H9 (cell line): ENCODE measurements around the gene AMD1. TPM values are rescaled to one million over a fixed set of nuclear protein-coding genes. Genes with fewer than 3 reads are reported as not detected.

Experiments
- DNase-seq: peaks from one replicate; pipeline ENCODE4 v3.0.0-alpha.2; 2017
- H2AFZ ChIP-seq: one replicate; pipeline ENCODE4 v1.6.1; 2013; ENCODE audit warnings: mild to moderate bottlenecking, low read length, control low read depth, moderate library complexity
- H2AK5ac ChIP-seq: 2 replicates; pipeline ENCODE4 v1.6.1; 2013; ENCODE audit warnings: low read length, control low read depth, mixed read lengths; ENCODE audit not compliant: insufficient read length
- H2BK120ac ChIP-seq: one replicate; pipeline ENCODE4 v1.6.1; 2013; ENCODE audit warnings: low read depth, mild to moderate bottlenecking, low read length, control low read depth, inconsistent platforms; ENCODE audit not compliant: poor library complexity, severe bottlenecking
- H2BK12ac ChIP-seq: 2 replicates; pipeline ENCODE4 v1.6.1; 2013; ENCODE audit warnings: low read length, control low read depth, mixed read lengths, low read depth; ENCODE audit not compliant: insufficient read length
- H2BK15ac ChIP-seq: 2 replicates; pipeline ENCODE4 v1.6.1; 2013; ENCODE audit warnings: low read depth, low read length, control low read depth
- H2BK20ac ChIP-seq: one replicate; pipeline ENCODE4 v1.6.1; 2013; ENCODE audit warnings: low read depth, mild to moderate bottlenecking, low read length, control low read depth, inconsistent platforms; ENCODE audit not compliant: poor library complexity, severe bottlenecking
- H2BK5ac ChIP-seq: 2 replicates; pipeline ENCODE4 v1.6.1; 2013; ENCODE audit warnings: low read length, control low read depth, mixed read lengths; ENCODE audit not compliant: insufficient read length
- H3K14ac ChIP-seq: 2 replicates; pipeline ENCODE4 v1.6.1; 2013; ENCODE audit warnings: low read length, control low read depth; ENCODE audit not compliant: insufficient read depth
- H3K18ac ChIP-seq: 2 replicates; pipeline ENCODE4 v1.6.1; 2013; ENCODE audit warnings: low read depth, mild to moderate bottlenecking, mixed read lengths, low read length, control low read depth; ENCODE audit not compliant: insufficient read length
- H3K23ac ChIP-seq: 2 replicates; pipeline ENCODE4 v1.6.1; 2013; ENCODE audit warnings: low read length, control low read depth, mixed read lengths, low read depth; ENCODE audit not compliant: insufficient read length
- H3K23me2 ChIP-seq: 2 replicates; pipeline ENCODE4 v1.6.1; 2013; ENCODE audit warnings: low read depth, mild to moderate bottlenecking, mixed read lengths, low read length, control low read depth; ENCODE audit not compliant: insufficient read length, poor library complexity, severe bottlenecking
- H3K27ac ChIP-seq: 2 replicates; pipeline ENCODE4 v1.5.1; 2013; ENCODE audit warnings: low read length, control low read depth, mixed read lengths, low read depth; ENCODE audit not compliant: insufficient read length
- H3K27me3 ChIP-seq: 2 replicates; pipeline ENCODE4 v1.6.1; 2013; ENCODE audit warnings: low read length, control low read depth, inconsistent platforms; ENCODE audit not compliant: insufficient read depth
- H3K4ac ChIP-seq: 2 replicates; pipeline ENCODE4 v1.6.1; 2013; ENCODE audit warnings: low read depth, mild to moderate bottlenecking, control low read depth, inconsistent platforms, low read length, moderate library complexity
- H3K4me1 ChIP-seq: 2 replicates; pipeline ENCODE4 v1.6.1; 2013; ENCODE audit warnings: low read length, control low read depth, inconsistent platforms; ENCODE audit not compliant: insufficient read depth
- H3K4me2 ChIP-seq: 2 replicates; pipeline ENCODE4 v1.6.1; 2013; ENCODE audit warnings: low read length, control low read depth, mixed read lengths; ENCODE audit not compliant: insufficient read length, insufficient read depth
- H3K56ac ChIP-seq: 2 replicates; pipeline ENCODE4 v1.6.1; 2013; ENCODE audit warnings: low read depth, mild to moderate bottlenecking, mixed read lengths, low read length, control low read depth; ENCODE audit not compliant: insufficient read length
- H3K79me1 ChIP-seq: 2 replicates; pipeline ENCODE4 v1.6.1; 2013; ENCODE audit warnings: low read depth, mild to moderate bottlenecking, moderate library complexity, low read length, control low read depth, inconsistent platforms; ENCODE audit not compliant: insufficient read depth, poor library complexity, severe bottlenecking
- H3K79me2 ChIP-seq: 2 replicates; pipeline ENCODE4 v1.6.1; 2013; ENCODE audit warnings: low read length, control low read depth, inconsistent platforms; ENCODE audit not compliant: insufficient read depth
- H3K9ac ChIP-seq: 2 replicates; pipeline ENCODE4 v1.6.1; 2013; ENCODE audit warnings: low read length, control low read depth, mixed read lengths; ENCODE audit not compliant: insufficient read length; ENCODE audit errors: extremely low read depth
- H3K9me3 ChIP-seq: one replicate; pipeline ENCODE4 v1.6.1; 2013; ENCODE audit warnings: low read depth, low read length, inconsistent platforms; ENCODE audit not compliant: control insufficient read depth
- H3T11ph ChIP-seq: one replicate; pipeline ENCODE4 v1.6.1; 2013; ENCODE audit warnings: mild to moderate bottlenecking, low read length, control low read depth, inconsistent platforms
- H4K20me1 ChIP-seq: one replicate; pipeline ENCODE4 v1.6.1; 2013; ENCODE audit not compliant: control insufficient read depth, insufficient read length, insufficient read depth
- H4K5ac ChIP-seq: 2 replicates; pipeline ENCODE4 v1.6.1; 2013; ENCODE audit warnings: low read depth, mild to moderate bottlenecking, mixed read lengths, low read length, control low read depth; ENCODE audit not compliant: insufficient read length
- H4K8ac ChIP-seq: replicated peaks from 2 replicates; pipeline ENCODE4 v1.6.1; 2013; ENCODE audit warnings: low read length, control low read depth, mixed read lengths, low read depth; ENCODE audit not compliant: insufficient read length
- H4K91ac ChIP-seq: 2 replicates; pipeline ENCODE4 v1.6.1; 2013; ENCODE audit warnings: low read depth, mild to moderate bottlenecking, moderate library complexity, mixed read lengths, low read length, control low read depth; ENCODE audit not compliant: insufficient read length
- H3K27ac Mint-ChIP-seq, 3 experiments: 2 replicates in 2 of 3; 3 replicates in 1 of 3; pipeline ENCODE4 v1.8.0; 2020 to 2021; ENCODE audit warnings: mixed read lengths in 3 of 3, mild to moderate bottlenecking in 1 of 3, moderate library complexity in 1 of 3
- H3K27me3 Mint-ChIP-seq: 2 replicates; pipeline ENCODE4 v1.8.0; 2021; ENCODE audit warnings: low read depth, mild to moderate bottlenecking, moderate library complexity, mixed read lengths
- H3K36me3 Mint-ChIP-seq, 3 experiments: 2 replicates in 2 of 3; 3 replicates in 1 of 3; pipeline ENCODE4 v1.8.0; 2020 to 2021; ENCODE audit warnings: low read depth in 3 of 3, mixed read lengths in 3 of 3; ENCODE audit not compliant: insufficient read depth in 1 of 3
- H3K4me1 Mint-ChIP-seq, 2 experiments: 2 replicates each; pipeline ENCODE4 v1.8.0; 2020; ENCODE audit warnings: mixed read lengths in 2 of 2
- H3K4me3 Mint-ChIP-seq, 2 experiments: 2 replicates in 1 of 2; 3 replicates in 1 of 2; pipeline ENCODE4 v1.8.0; 2020 to 2021; ENCODE audit warnings: mild to moderate bottlenecking in 2 of 2, mixed read lengths in 2 of 2, moderate library complexity in 1 of 2
- H3K9me3 Mint-ChIP-seq, 2 experiments: 2 replicates in 1 of 2; 3 replicates in 1 of 2; pipeline ENCODE4 v1.8.0; 2020; ENCODE audit warnings: mild to moderate bottlenecking in 2 of 2, mixed read lengths in 2 of 2, moderate library complexity in 1 of 2
- CTCF ChIP-seq: fragments of 200-600 bp; sonication (generic); conservative IDR thresholded peaks from 3 replicates; pipeline ENCODE4 v1.8.0; 2021; ENCODE audit warnings: antibody characterized with exemption, mild to moderate bottlenecking
- WGBS: extraction: QIAGEN DNeasy Blood & Tissue Kit; methylation state at CpG from one replicate; pipeline ENCODE4 v1.1.7; 2013; ENCODE audit warnings: missing lambda C conversion rate, low lambda C conversion rate, mixed read lengths; ENCODE audit not compliant: insufficient read length; ENCODE audit errors: extremely low coverage; 5-methylcytosine and 5-hydroxymethylcytosine counted together
- total RNA-seq: library from RNA; stranded (reverse); gene quantifications from 2 replicates; pipeline ENCODE4 v1.2.1, GENCODE V29; 2021

Gene AMD1
- total RNA-seq, 1 experiment from 2014 or later = 162 TPM

GRCh38 chr6:110933912-110934311 is 59.3 kb downstream of the AMD1 start:
- DNase-seq = no peak
- no peaks in the 10 kb centered on the region for H4K20me1 ChIP-seq
- H3K4me2 ChIP-seq = no peak overlapping the region
- Mint-ChIP-seq H3K27me3 (no peaks in the 10 kb centered on the region; the same call in 1 of the 2 replicates), H3K9me3 (no peaks in the 10 kb centered on the region), H3K36me3 (no peaks in the 10 kb centered on the region), H3K27ac (0 out of 7 replicates have a peak overlapping the region, but pooled peaks of 1 of the 3 experiments have one; percentile 20), H3K4me1 (no peaks in the 10 kb centered on the region), H3K4me3 (no peak overlapping the region)
- H3K27ac ChIP-seq = no peak overlapping the region
- H3K18ac ChIP-seq = no peak overlapping the region
- H3T11ph ChIP-seq = no peak overlapping the region
- no peak overlapping the region for H4K8ac ChIP-seq
- no peak overlapping the region for H2AFZ ChIP-seq
- H2BK15ac ChIP-seq = no peak overlapping the region
- H2AK5ac ChIP-seq = no peak overlapping the region
- no peaks in the 10 kb centered on the region for H3K27me3 ChIP-seq
- H4K91ac ChIP-seq = no peak overlapping the region
- no peak overlapping the region for H2BK120ac ChIP-seq
- H3K4me1 ChIP-seq = no peaks in the 10 kb centered on the region
- no peak overlapping the region for H3K23ac ChIP-seq
- H3K79me2 ChIP-seq = no peaks in the 10 kb centered on the region
- H3K79me1 ChIP-seq = no peaks in the 10 kb centered on the region
- no peak overlapping the region for H3K14ac ChIP-seq
- H3K56ac ChIP-seq = no peak overlapping the region
- no CpG with 5 or more reads among the region's 2 CpGs for WGBS
- no peak overlapping the region for H3K9ac ChIP-seq
- no peak overlapping the region for H4K5ac ChIP-seq
- TF ChIP-seq CTCF = no peak
- no peak overlapping the region for H3K4ac ChIP-seq
- H3K23me2 ChIP-seq = no peaks in the 10 kb centered on the region
- H2BK12ac ChIP-seq = no peak overlapping the region
- H2BK20ac ChIP-seq = no peak overlapping the region
- H3K9me3 ChIP-seq = no peaks in the 10 kb centered on the region
- H2BK5ac ChIP-seq = no peak overlapping the region
